GM04504 (cell line): ENCODE results near the gene DLX2.

ENCODE experiments used
- DNase-seq: peaks from one replicate; pipeline ENCODE4 v3.0.0-alpha.2; 2012; ENCODE audit warnings: low read depth

The DLX2 gene

DNA sequence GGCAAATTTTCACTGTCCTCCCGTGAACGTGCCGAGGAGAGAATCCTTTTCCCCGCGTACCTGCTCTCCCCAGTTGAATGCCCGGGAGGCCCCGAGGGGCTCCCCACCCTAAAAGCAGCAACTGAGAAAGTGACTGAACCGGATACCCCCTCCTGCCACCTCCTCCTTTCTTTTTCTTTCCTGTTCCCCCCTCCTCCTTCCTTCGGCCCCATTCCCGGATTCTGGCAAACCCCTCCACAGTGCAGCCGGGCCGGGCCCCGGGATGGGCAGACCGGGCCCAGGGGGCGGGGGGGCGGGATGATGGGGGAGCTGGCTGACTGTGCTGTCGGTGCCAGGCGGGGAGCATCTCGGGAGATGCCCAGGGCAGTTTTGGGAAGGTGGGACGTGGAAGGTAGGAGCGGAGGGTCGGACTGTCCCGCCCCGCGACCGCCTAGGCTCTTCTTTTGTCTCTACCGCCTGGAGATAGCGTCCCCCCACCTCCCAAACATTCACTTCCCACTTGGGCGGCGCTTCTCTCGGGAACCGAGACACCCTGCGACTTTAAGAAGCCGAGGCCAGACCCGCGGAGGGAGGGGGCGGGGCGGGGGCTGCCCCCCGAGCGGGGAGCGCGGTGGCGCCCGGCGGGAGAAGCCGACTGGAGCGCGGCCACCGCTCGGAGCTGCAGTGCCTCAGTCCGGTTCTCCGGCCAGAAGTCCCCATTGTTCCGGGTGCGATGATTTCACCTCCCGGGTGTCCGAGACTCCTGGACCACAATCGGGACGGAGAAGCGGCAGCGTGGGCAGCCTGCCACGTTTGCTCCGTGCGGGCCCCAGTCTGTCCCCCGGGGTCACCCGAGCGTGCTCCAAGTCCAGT is 8.2 kb downstream of the DLX2 start:
- DNase-seq, result no peak

DNA sequence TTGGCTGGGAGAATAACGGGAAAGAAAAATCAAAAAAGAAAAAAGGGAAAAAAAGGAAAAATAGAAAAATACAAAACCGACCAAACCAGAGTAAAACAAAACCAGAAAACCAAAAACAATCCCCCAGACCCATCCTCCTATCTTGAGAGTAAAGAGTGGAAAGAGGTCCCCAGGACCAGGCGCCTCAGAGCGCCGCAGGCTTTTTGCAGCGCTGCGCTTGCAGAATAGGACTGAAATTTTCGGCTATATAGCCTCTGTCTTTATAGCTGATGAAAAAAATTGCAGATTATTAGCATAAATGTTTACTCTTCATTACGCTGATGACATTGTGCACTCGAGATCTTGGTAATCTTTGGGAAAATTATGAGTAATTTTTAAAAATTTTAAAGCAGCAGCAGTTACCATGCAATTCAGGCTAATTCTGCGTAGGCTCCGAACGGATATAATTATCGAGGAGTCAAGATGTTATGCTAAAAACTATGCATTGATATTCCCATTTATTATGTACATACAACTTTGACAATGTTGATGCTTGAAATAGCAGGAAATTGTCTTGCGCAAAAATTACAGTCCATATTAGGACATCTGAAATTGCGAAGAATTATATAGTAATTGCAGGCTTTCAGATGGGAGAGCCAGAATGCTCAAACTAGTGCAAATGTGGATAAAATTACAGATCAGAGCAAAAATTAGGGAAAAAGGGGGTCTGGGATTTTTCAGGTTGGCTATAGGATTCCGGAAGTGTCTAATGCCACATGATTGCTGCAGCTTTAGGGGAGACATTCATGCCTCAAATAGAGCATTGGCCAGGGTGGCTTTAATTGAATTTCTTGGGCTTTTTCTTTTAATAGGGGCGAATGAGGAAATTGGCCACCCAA is 9.0 kb downstream of the DLX2 start:
- DNase-seq, result no peak

DNA sequence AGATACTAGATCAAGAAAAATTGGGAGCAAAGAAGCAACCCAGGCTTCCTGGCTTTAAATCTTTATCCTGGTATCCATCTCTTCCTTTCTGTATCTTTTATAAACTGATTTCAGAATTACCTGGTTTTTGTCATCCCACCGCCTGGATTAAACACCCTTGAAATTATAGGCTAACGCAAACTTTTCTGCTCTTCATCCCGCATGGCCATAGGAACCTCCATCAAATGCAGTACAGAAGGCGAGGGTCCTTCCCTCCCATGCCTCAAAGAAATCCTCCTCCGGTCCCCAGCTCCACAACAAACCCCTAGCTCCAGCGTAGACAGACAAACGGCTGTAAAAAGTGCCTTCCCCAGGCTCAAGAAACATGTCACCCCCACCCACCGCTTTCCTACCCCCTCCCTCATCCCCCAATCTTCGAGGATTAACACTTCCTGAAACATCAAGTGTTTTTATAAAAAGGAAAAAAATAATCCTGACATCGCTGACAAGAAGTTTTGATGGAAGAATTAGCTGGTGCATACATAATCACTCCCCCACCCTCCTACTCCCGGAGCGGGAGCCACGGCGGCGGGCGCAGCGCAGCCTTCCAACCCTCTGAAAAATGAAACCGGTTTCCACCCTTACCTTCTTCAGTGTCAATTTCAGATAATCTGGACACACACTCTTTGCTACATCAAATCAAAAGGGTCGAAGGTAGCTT is 9.8 kb downstream of the DLX2 start:
- no peak for DNase-seq

DNA sequence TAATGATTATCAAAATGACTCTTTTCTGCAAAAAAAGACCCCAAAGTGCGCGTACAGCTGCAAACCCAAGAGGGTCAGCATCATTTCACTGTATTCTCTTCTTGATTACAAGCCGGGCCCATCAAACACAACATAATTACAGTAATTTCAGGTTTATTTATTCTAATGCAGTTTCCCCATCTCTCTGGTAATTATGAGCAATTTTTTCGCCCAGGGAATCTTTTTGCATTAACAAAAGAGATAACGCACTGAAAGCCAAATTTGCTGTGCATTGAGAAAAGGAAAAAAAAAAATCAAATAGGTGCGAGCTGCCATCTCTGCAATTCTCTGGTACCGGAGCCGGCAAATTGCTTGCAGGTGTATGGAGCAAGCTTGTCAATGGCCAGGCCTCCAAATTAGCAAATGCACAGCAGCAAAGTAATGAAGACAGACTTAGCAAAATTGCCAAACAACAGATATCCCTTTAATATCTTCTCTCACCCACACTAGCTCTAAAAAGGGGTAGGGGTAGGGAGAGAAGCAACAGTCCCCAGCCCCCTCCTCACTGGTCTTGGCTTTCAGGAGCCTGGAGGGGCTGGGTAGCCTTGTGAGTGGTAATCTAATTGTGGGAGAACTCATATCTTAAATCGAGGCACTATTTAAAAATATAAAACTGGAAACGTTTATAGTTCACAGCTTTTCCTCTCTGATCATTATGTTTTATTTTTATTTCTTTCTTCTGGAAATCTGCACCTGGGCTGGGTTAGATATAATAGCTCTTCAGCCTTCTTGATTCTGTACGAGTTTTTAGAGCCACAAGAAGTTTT is 10.7 kb downstream of the DLX2 start:
- no peak for DNase-seq

DNA sequence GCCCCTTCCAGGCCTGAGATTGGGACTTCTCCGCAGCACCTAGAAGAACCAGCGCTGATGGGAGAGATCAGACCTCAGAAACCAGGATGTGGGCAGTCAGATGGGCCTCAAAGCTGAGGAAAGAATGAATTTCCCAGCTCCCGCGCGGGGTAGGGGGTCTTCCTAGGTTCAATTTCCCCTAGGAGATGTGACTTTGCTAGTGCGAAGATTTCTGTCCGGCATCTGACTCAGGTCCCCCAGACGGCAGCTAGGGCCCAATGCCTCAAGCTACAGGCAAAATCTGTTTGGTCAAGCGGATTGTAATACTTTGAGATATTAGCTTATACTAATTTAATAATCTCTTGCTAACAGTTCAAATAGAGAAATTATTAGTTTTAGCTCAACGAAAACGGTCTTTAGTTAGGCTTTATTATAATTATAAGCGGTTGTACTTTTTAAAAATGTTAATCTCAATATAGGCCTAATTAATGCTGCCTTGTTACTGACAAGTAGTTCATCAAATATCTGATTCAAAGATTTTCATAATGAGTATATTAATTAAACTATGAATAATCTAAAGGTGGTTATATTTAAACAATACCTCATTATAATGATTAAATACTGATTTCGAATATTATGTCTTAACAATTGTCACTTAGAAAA is 11.6 kb downstream of the DLX2 start:
- DNase-seq, result no peak

DNA sequence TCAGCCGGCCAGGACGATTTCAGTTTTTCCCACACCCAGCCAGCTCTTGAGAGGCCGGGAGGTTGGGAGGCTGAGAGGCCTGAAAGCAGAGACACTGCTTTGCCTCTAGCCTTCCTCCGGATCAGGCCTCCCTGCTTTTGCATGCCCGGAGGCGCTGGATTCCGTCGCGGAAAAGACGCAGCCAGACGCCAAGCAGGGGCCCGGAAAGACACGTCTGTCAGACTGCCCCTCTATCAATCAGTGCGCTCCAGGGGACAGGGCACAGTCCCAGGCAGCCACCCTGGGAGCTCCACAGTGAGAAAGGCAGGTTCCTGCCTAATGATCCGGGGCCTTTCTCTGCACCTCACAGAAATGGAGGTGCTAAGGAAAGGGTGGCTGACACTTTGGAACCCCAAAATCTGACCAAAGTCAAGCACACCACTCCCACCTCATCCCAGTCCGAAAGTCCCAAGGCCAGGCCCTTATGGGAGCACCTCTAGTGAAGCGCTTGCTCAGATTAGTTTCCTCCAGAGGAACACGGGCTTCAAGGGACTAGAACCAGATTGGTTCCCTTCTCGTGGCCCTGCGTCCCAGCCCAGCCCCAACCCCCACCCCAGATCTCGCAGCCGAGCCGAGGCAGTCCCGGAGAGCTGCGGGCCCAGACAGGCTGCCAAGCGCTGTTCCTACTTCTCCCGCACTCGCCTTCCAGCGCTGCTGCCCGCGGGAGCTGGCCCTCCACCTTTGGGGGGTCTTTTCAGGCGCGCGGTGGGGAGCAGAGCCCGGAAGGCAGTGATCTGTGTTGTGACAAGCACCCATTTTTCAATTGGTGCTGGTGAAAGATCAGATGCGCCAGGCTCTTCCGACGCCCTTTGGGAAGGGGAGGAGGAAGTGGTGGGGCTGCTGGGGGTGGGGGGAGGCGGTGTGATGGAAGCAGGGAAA is 12.4 kb downstream of the DLX2 start:
- DNase-seq, result no peak

DNA sequence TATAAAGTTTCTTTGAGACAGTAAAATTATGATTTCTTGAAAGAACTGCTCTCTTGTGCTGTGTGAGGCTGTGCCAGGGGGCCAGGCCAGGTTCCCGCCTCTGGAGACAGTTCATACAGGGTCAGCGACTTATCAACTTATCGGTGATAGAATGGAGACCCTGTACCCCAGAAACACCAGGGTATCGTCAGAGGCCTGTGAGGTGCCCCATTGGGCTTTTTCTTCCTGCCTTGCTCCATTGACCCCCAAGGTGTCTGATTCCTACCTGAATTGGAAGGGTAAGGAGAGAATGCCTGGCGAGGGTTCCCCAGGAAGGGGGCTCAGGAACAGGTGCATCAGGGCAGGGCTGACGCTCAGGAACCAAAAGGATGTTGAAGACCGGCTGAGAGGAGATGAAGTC is 13.1 kb downstream of the DLX2 start:
- no peak for DNase-seq

DNA sequence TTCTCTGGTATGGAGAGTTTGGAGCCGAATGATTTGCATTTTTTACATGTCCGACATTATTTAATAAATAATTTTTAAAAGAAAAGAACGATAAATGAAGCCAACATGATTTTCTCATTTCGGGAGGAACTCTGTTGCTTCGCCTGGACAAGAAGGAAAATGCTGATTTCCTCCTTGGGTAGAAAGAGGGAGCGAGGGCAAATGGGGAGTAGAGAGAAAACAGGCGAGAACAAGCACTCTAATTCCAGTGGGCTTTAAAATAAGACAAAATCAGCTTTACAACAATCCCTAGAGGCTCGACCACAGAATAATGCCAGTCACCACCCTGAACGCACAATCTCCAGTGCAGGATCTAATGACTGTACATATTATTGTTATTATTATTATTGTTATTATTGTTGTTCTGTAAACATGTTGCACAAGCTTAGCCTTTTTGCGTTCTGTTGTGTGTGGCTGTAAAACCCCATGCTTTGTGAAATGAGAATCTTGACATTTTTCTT is 13.6 kb downstream of the DLX2 start:
- DNase-seq, result no peak

DNA sequence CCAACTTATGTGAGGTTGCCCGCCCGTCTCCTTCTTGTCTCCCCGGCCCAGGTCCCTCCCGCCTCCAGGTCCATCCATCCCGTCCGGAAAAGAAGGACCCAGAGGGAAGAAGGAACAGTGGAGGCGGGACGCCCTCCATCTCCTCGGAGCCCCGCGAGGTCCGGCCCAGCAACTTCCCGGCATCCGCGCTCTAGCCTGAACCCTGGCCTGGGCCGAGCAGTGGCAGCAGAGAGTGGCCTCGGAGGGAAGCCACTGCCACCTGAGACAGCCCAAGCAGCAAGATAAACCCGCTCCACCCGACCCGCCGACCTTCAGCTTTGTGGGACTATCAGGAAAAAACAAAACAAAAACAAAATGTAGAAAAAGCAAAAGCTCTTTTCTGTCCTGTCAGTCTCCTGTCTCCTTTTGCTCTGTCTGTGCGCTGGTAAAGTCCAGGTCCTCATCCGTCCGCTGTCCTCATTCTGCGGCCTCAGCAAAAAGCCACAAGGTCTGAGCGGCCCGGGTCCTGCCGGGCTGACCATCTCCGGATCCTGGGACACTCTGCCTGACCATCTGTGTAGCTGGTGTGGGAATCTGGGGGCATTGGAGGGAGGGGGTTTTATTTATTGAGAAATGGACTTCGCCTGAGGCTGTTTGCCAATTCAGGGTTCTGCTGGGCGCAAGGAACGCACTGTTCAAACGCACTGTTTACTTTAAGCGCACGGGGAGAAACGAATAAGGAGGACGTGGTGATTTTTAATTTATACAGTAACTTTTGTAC is 14.3 kb downstream of the DLX2 start:
- DNase-seq, result no peak

DNA sequence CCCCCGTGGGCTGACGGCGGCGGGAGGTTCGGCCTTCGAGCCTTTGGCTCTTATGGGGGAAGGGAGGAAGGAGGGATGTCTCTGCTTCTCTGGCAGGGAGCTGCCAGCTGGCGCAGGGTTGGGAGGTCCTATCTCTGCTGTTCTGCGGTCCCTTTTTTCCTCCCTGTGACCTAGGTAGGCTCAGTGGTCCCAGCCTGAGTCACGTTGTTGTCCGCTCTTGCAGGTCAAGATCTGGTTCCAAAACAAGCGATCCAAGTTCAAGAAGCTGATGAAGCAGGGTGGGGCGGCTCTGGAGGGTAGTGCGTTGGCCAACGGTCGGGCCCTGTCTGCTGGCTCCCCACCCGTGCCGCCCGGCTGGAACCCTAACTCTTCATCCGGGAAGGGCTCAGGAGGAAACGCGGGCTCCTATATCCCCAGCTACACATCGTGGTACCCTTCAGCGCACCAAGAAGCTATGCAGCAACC is 14.9 kb downstream of the DLX2 start:
- DNase-seq, result no peak

DNA sequence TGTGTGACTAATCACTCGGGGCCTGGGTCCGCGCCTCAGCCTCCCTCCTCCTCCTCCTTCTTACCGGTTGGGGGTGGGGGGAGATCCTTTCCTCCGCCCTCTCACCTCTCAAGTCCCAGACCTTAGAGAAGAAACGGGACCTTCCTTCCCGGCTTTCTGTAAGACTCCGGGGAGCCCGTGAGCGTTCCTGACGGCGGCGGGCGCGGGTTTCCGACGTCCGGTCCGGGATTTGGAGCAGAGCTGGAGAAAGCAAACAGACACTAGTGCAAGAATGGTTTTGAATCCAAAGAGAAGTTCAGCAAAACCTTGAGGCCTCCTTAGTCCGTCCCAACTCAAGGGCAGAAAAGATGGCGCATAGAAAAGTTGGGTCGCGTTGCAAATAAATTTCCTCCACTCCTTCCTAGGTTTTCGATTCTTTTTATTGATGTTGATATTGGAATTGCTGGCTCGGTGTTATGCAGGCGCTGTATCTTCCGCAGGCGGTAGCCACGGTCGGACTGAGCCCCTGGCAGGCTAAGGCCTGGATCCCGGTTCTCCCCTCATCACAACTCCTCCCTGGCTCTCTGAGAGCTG is 15.4 kb downstream of the DLX2 start:
- DNase-seq, result no peak

DNA sequence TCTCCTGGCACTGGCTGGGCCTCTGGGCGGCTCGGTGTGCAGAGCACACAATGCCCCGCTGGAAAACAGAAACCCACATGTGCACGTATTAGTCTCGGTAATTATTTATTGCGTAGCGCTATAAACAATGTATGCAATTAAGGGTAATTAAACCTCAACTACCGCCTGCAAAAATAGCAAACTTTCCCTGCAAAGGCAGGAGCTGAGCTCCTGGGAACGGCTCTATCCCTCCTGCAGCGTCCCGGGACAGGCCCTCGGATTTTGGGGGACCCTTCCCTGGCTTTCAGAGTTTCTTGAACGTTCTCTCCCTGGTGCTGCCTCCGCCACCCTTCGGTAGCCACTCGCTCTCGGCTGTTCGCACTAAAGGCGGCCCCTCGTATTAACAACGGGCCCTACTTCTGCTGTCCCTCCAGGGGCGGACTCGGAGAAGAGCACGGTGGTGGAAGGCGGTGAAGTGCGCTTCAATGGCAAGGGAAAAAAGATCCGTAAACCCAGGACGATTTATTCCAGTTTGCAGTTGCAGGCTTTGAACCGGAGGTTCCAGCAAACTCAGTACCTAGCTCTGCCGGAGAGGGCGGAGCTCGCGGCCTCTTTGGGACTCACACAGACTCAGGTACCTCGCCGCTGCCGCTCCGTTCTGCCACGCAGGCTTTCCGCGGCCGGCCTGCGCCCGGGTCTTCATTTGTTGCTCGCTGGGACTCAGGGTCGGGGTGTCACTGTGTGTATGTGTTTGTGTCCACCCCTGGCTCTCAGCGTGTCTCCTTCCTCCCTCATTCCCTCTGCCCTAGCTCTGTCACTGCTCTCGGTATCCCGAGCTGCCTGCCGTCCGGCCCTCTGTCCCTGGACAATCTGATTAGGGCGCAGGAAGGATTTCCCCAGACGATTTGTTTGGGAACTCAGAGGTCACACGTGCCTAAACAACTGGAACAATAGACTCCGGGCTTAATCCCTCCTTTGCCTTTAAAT is 16.2 kb downstream of the DLX2 start:
- DNase-seq, result no peak

DNA sequence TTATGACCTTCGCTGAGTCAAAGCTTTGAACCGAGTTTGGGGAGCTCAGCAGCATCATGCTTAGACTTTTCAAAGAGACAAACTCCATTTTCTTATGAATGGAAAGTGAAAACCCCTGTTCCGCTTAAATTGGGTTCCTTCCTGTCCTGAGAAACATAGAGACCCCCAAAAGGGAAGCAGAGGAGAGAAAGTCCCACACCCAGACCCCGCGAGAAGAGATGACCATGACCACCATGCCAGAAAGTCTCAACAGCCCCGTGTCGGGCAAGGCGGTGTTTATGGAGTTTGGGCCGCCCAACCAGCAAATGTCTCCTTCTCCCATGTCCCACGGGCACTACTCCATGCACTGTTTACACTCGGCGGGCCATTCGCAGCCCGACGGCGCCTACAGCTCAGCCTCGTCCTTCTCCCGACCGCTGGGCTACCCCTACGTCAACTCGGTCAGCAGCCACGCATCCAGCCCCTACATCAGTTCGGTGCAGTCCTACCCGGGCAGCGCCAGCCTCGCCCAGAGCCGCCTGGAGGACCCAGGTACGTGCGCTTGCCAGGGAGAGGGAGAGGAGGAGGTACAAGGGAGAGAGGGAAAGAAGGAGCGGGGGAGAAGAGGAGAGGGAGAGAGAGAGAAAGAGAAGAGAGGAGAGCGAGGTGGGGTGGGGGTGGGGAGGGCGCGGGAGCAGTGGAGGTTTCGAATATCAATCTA is 17.1 kb downstream of the DLX2 start, which contains the start of gene DLX1:
TSS of gene DLX1 (plus strand) at position 48 of the 700 bp plus-strand sequence. CDS start at position 219, 171 bp downstream.
- no peak for DNase-seq

DNA sequence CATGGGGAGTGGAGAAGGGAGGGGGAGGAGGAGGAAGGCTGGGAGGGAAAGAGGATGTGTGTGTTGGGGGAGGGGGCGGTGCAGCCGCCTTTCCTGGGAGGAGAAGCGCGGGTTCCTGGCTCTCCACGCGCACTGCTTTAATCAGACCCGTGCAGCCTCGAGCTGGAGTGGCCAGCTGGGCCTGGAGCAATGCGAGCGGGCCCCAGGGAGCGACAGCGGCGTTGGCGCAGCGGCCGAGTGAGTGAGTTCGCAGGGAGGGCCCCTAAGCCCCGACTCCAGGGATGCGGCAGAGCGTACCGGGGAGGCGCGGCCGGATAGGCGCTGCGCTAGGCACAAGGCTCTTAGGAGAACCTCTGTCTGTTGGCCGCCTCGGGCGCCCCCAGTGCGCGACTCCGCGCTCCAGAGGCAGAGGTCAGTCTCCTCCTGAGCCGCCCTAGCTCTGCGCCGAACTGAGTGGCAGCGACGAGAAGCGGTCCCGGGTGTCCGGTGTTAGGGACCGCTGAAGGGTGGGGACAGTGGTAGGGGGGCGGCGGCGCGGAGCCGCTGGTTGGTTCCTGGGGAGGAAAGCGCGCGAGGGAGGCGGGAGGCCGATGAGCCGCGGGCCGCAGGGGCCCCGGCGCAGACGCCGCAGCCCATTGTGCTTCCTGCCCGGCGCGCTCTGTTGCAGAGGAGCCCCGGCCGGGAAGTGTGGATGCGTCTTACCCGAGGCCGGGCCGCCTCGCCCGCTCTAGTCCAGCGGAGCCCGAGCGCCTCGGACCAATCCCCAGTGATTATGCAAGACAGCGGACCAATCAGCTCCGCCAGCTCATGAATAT is 17.8 kb downstream of the DLX2 start:
- peak; percentile 96 for DNase-seq

DNA sequence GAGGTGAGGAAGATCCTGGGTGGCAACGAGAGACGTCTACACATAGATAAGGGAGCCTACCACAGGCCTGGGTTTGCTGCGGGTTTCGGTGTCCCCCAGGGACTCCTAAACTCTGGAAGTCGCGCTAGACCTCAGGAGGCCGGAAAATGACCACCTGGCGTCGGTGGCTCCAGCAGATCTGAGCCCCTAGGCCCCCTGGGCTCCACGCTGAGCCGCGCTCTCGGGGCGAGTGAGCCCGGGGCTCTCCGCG is 18.4 kb downstream of the DLX2 start:
- DNase-seq, result no peak
